HG03432 (cell line): ENCODE results near the gene RAPGEF6.
"Not testable (repeated sequence)": the region's sequence is repeated elsewhere in the genome, so short reads cannot be mapped to it uniquely, and the experiment has no call there.

Experiments used
- ATAC-seq: cut with Tn5 transposase; IDR thresholded peaks from one replicate; pipeline ENCODE4 v1.9.1; 2021; ENCODE audit warnings: mild to moderate bottlenecking, moderate library complexity; ENCODE audit not compliant: unreplicated experiment

RAPGEF6 gene

DNA sequence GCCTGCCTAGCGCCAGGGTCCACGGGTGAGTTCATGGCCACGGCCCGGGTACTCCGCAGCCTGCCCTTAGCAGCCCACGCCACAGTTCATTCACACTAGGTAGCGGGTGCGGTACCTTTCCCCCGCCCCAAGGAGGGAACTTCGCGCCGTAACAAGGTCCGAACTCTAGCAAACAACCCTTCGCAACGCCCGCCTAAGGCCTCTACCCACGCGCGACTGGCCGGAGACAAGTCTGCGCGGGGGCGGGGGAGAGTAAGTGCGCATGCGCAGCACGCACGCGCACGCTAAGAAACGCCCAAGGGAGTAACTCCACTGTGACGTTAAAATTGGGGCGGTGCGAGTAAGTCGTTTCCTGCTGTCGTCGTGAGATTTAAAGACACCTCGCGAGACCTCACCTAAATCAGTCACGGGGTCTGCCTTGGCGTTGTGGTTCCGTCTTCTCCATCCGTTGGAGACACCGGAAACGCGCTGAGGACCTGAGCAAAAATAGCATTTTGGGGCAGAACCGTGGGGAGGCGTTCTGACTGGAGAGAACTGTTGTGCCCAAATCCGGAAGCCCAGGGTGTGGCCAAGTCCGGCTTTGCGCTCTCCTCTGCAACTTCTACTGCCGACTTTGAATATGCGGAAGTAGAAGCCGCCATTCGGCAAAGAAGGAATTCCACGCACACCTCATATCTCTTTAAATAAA, at the start of gene RAPGEF6:
RAPGEF6 (minus strand) TSS at position 234 of the 688 bp plus-strand sequence; CDS start at position 35, 199 bp downstream.
- peak; percentile 89 for ATAC-seq

GRCh38 chr5:131684595-131684994, 49.6 kb upstream of the RAPGEF6 start:
- ATAC-seq, result no peak

DNA sequence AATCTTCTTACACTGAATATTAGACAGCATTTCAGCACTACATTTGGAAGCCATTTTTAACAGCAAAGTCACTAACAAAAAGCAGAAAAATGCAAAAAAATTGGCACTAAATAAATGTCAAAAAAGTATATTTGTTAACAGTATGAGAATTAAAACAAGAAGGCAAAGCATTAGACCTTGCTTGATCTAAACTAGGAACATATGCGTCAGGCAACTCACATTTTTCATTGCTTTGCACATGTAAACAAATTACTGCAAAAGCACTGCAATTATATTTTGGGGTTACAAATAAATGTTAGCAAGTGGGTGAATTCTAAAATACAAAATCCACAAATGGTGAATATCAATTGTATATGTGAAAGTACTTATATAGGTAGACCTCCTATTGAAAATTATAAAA, 49.0 kb upstream of the RAPGEF6 start:
- no peak for ATAC-seq

GRCh38 chr5:131682826-131683225, 47.8 kb upstream of the RAPGEF6 start:
- peak; percentile 37 for ATAC-seq

DNA sequence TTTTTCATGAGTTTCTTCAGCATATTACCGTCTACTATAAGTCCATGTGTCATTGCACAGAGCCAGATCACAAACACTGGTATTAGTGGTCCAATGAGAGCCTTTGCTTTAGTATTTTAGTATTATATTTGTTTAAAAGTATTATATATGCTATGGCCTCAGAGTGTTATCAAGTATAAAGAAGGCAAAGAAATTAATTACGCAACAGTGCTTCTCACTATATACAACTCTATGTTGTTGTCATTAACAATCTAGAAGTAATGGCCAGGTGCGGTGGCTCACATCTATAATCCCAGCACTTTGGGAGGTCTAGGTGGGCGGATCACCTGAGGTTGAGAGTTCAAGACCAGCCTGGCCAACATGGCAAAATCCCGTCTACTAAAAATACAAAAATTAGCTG, 47.1 kb upstream of the RAPGEF6 start:
- no peak for ATAC-seq

DNA sequence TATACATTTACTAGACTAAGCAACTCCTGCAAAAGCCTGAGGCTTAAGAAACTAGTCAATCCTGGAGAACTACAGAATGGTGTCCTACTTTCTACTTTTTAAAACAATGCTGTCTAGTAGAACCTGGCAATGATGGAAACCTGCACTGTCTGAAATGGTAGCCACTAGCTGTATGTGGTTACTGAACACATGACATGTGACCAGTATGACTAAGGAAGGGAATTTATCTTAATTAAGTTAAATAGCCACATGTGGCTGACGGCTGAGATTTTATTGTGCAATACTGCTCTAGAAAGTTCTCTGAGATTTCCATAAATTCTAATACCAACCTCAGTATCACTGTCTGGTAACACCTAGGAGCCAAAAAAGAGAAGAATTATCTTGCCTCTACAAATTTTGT, 44.9 kb upstream of the RAPGEF6 start:
- no peak for ATAC-seq

DNA sequence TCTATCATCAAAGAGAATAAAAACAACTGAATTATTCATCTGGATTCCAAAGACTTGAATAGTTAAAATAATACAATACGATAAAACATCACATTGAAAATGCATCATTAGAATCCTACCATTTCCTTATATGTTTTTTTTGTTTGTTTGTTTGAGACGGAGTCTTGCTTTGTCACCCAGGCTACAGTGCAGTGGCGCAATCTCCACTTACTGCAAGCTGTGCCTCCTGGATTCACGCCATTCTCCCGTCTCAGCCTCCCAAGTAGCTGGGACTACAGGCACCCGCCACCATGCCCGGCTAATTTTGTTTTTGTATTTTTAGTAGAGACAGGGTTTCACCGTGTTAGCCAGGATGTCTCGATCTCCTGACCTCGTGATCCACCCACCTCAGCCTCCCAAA, 43.2 kb upstream of the RAPGEF6 start:
- not testable (repeated sequence) for ATAC-seq

GRCh38 chr5:131677115-131677514, 42.1 kb upstream of the RAPGEF6 start:
- ATAC-seq, result no peak

DNA sequence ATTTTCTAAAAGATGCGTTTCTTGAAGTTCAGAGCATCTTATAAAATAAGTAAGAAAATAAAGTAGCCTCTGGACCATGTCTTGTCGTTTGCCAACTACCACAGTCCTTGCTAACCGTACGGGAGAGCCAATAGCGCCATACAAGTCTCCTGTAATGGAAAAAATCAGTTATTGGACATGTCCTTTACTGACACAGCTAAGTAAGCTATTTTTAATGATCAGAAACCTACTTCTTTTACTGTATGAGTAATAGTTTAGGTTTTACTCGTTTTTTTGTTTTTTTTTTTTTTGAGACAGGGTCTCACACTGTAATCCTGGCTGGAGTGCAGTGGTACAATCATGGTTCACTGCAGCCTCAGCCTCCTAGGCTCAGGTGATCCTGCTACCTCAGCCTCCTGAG, 37.7 kb upstream of the RAPGEF6 start:
- peak; percentile 34 for ATAC-seq

DNA sequence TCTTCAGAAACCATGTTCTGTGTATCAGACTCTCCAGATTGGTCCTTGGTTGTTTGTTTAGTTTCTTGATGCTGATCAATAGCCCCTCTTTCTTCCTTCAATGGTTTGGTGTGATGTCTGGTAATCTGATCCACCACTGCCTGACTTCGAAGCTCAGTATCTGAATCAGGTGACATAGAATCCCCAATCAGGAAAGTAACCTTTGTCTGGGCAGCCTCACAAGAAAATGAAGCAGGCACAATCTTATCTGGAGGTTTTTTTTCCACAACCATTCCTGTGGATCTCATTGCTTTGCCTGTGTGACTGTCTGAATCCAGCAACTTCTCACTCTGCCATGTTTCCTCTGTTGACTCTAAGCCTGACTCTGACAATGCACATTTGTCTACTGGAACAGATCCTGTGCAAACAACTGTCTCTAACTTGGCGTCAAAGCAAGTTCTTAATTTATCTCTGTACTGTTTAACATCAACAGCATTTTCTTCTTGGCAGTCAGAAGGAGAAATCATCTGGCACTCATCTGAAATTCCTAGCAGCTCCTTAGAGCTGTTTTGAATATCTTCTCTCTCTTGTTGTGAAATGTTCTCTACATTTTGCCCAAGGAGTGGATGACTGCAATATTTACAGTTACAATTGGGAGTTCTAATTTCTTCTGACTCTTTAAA, 37.1 kb upstream of the RAPGEF6 start:
- no peak for ATAC-seq

GRCh38 chr5:131671409-131671808, 36.4 kb upstream of the RAPGEF6 start:
- peak; percentile 69 for ATAC-seq

DNA sequence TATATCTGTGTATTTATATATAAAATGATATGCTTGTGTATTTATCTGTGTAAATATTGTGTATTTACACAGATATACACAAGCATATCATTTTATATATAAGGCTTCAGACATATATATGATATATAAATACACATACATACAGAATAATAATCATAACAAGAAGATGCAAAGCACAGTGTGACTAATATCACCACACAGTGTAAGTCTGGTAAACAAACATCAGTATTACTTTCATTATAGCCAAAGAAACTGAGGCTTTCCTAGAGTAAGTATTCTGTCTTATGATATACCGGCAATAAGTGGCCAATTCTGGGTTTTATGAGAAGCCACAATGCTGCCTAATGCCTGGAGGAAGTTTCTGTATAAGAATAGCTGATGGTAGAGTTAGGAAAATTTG, 29.9 kb upstream of the RAPGEF6 start:
- ATAC-seq, result no peak

DNA sequence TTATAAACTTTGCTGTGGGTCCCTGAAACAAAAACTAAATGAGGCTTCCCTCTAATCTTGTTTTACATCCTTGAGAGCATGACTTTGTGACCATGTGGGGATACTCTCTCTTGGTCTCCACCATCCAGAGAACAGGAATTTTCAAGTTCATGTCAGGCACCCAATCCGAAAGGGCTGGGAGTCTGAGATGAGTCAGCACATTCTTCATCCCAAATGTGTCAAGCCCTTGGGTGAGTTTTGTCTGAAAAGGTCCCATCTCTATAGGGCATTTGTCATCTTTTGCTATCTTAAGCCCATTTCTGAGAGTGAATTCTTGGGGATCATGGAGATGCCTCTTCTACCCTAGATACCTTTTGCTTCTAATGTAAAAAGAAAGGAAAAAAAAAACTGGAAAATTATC, 26.9 kb upstream of the RAPGEF6 start:
- no peak for ATAC-seq

- ATAC-seq, result no peak
These were observed 24.8 kb upstream of the RAPGEF6 start for GRCh38 chr5:131659841-131660240.

- ATAC-seq, result no peak
These were observed 24.3 kb upstream of the RAPGEF6 start for GRCh38 chr5:131659290-131659689.

GRCh38 chr5:131654776-131655175, 19.7 kb upstream of the RAPGEF6 start:
- ATAC-seq, result no peak

DNA sequence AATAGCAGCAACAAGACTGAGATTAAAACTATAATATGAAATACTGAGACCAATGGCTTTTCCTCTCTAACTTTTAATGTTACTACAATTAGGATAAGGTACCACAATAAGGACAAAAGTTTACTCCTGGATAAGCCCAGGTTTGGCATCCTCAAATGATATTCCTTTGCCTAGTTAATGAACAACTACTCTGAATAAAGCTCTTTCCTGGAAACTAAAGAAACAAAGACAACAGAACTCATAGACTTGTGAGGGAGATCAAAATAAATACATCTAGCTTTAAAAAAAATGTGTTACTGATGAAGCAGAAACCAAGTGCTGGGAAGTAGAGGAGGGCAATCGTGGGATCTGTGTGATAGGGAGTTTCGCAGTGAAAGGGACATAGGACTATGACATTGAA, 19.3 kb upstream of the RAPGEF6 start:
- ATAC-seq, result no peak

GRCh38 chr5:131649161-131649560, 14.1 kb upstream of the RAPGEF6 start:
- no peak for ATAC-seq

- ATAC-seq, result peak; percentile 89
These were observed 12.2 kb upstream of the RAPGEF6 start for GRCh38 chr5:131647048-131647769.

DNA sequence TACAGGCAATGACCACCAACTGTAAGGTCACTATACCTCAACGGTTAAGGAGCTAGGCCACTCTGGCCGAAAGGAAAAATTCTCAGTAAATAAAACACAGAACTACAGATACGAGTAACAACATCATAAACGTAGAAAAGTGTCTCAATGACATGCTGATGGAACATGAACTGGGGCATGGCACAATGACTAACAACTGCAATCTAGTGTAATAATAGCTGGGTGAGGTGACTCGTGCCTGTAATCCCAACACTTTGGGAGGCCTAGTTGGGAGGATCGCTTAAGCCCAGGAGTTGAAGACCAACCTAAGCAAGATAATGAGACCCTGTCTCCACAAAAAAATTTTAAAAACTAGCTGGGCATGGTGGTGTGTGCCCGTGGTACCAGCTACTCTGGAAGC, 9.8 kb upstream of the RAPGEF6 start:
- ATAC-seq, result no peak

DNA sequence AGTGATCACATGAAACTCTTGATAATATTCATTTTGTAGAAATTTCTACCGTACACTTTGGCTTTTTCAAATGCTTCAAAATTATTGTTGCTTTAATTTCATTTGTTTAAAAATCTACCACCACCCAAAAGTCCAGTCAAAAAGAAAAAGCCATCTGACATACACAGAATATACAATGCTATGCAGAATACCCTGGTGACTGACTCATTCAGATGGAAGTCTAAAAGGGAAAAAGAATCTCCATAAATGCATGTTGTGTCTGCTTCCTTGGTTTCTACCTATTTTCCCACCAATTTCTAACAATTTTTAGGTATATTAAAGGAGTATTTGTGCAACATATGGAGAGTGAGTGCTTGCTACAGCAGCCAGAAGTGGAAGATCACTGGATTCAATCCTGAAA, 9.3 kb upstream of the RAPGEF6 start:
- ATAC-seq, result no peak

DNA sequence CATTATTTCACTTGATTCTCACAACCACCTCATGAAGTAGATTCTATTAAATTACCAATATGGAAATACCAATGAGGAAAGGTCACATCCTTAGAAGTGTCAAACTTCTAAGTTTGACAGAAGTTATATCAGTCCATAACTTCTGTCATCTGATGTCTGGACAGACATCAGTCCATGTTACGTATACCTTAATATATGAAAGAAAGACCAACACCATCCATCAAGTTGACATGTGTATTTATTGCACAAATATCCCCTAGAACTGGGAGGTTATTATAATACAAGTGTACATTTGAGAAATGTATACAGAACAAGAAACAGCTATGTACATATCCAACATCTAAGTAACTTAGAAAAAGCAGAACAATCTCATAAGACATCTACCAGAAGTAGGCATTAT, 6.5 kb upstream of the RAPGEF6 start:
- ATAC-seq, result no peak
